Spleen (tissue), 11 donors: ENCODE measurements around the gene FTSJ3. TPM values are rescaled to one million over a fixed set of nuclear protein-coding genes. Genes with fewer than 3 reads are reported as not detected.

Experiments used
- DNase-seq: peaks from one replicate; pipeline ENCODE4 v3.0.0-alpha.2; 2020
- H3K27ac ChIP-seq, 8 donors: fragments of 200-600 bp; sonication (generic) in 7 of 8; 1 replicate in 4 of 8; 2 replicates in 4 of 8; pipeline versions ENCODE4 v1.5.0 to v1.8.0; 2016 to 2021; ENCODE audit warnings: inconsistent platforms in 4 of 8, mild to moderate bottlenecking in 4 of 8, moderate library complexity in 1 of 8
- H3K27me3 ChIP-seq, 7 donors: fragments of 200-600 bp; sonication (generic) in 6 of 7; replicated peaks in 1 of 7; 1 replicate in 4 of 7; 2 replicates in 3 of 7; pipeline versions ENCODE4 v1.5.0 to v1.8.0; 2016 to 2021; ENCODE audit warnings: inconsistent platforms in 3 of 7, mild to moderate bottlenecking in 1 of 7
- H3K36me3 ChIP-seq, 6 donors: fragments of 200-600 bp; sonication (generic) in 5 of 6; 1 replicate in 4 of 6; 2 replicates in 2 of 6; pipeline versions ENCODE4 v1.5.0 to v1.8.0; 2016 to 2021; ENCODE audit warnings: inconsistent platforms in 2 of 6
- H3K4me1 ChIP-seq, 6 donors: fragments of 200-600 bp; sonication (generic) in 5 of 6; 1 replicate in 3 of 6; 2 replicates in 3 of 6; pipeline versions ENCODE4 v1.5.0 to v1.8.0; 2016 to 2021; ENCODE audit warnings: inconsistent platforms in 3 of 6
- H3K4me3 ChIP-seq, 8 donors: fragments of 200-600 bp; sonication (generic) in 7 of 8; 1 replicate in 4 of 8; 2 replicates in 4 of 8; pipeline versions ENCODE4 v1.5.0 to v1.8.0; 2016 to 2021; ENCODE audit warnings: inconsistent platforms in 4 of 8, mild to moderate bottlenecking in 4 of 8, moderate library complexity in 2 of 8
- H3K9me3 ChIP-seq, 8 donors: fragments of 200-600 bp; sonication (generic) in 7 of 8; 1 replicate in 4 of 8; 2 replicates in 4 of 8; pipeline versions ENCODE4 v1.5.0 to v1.8.0; 2016 to 2021; ENCODE audit warnings: inconsistent platforms in 4 of 8
- POLR2A ChIP-seq, 3 donors: fragments of 450-650 bp; IDR thresholded peaks; one replicate each; pipeline ENCODE4 v1.5.1; 2017; ENCODE audit warnings: antibody characterized with exemption in 3 of 3, mild to moderate bottlenecking in 1 of 3
- POLR2AphosphoS5 ChIP-seq, 3 donors: sonication (generic); formaldehyde crosslinking; IDR thresholded peaks; one replicate each; pipeline ENCODE4 v1.5.1; 2017; ENCODE audit warnings: antibody characterized with exemption in 3 of 3
- WGBS, 5 donors: extraction: QIAGEN DNeasy Blood & Tissue Kit in 3 of 5; methylation state at CpG; one replicate each; pipeline versions ENCODE4 v1.1.5 to v1.1.7; 2013 to 2018; 5-methylcytosine and 5-hydroxymethylcytosine counted together
- intact Hi-C: fragments of 100-400 bp; cut with DNase I; formaldehyde crosslinking; loops from one replicate; pipeline ENCODE4 v1.15.0; 2023; ENCODE audit warnings: low total_unique reads
- polyA plus RNA-seq, 3 donors: library from polyadenylated mRNA; stranded (reverse); fragments of 200-250 nt; gene quantifications; one replicate each; pipeline ENCODE4 v1.2.1, GENCODE V29; 2013
- total RNA-seq, 7 donors: library from RNA; depleted of rRNA in 3 of 7; stranded (reverse); fragments of >200 nt in 3 of 7; fragmentation: NEBNext Ultra II Directional in 4 of 7; extraction: Animal tissue kit (Norgen Biotek cat#: 25700) in 4 of 7; gene quantifications; one replicate each; pipeline versions ENCODE4 v1.1.0 to v1.2.1, GENCODE V29; 2016 to 2021
- TF ChIP-seq, protein P1 (sequence below), 11 experiments: fragments of 200-600 bp in 7 of 11; fragments of 450-650 bp in 4 of 11; sonication (generic) in 4 of 11; IDR thresholded peaks in 8 of 11; conservative IDR thresholded peaks in 3 of 11; 1 replicate in 7 of 11; 2 replicates in 4 of 11; pipeline versions ENCODE4 v1.4.0 to v1.8.0; 2016 to 2021; ENCODE audit warnings: antibody characterized with exemption in 11 of 11, inconsistent platforms in 4 of 11, mild to moderate bottlenecking in 1 of 11
- donor health status: healthy with polysubstance abuse.
- donor health status: DM: no; HTN: no; CAD: no; lungs with moderate emphysema.
- donor health status: DM: no; HTN: no; CAD: no.
- donor health status: Bipolar disorder and iron deficiency.
- donor health status: healthy.
- donor health status: DM: no; HTN: no; CAD: no.
- donor health status: DM: yes; HTN: yes; CAD: no.

FTSJ3 gene
- total and polyA plus RNA-seq, 10 donors = 13.5 to 45.7 (median 33.1) TPM

DNA sequence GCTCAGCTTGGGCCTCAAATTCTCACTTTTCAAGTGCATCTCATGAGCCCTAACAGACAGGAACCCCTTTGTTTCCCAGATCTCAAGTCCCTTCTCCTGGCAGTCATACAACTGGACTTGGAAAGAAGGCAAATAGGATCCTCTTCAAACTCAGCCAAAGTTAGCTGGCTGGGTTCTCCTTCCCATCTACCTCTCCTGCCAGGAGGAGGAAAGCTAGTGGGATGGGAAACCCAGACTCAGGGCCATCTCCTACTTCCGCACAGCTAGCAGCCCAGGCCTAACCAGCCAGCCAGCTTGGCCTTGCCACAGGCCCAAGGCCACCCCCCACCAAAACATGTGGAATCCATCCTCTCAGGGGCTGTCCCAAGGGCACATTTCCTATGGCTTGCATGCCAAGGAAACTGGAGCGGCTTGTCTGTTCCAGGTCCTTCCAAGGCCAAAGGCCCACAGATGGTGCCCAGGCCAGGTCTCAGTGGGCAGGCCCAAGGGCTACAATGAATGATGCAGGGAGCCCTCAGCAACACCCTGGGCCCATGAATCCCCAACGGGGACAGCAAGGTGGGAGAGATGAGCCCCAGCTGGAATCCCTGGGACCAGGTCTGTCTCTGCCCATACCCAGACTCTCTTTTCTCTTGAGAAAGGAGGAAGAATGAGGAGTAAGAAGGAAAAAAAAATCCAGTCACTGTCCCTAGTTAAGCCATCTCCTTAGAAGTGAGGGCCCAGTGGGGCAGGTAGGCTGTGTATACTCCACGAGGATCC, 13.3 kb upstream of the FTSJ3 start:
- intact Hi-C loops = no loop called here
- peaks cover 0 to 27% (median 15%) of the 10 kb centered on the region in 6 donors for H3K36me3 ChIP-seq
- peaks cover 0 to 7% (median 0%) of the 10 kb centered on the region in 7 donors for H3K27me3 ChIP-seq
- H3K4me3 ChIP-seq = peak overlapping the region; percentile 60 to 91 (median 84)
- peak overlapping the region; percentile 91 to 97 (median 97) for H3K27ac ChIP-seq
- TF ChIP-seq POLR2AphosphoS5 (IDR thresholded peaks at IDR 0.05) = peak in 2 of 3 donors; percentile 37 to 73
- TF ChIP-seq, protein P1, sequence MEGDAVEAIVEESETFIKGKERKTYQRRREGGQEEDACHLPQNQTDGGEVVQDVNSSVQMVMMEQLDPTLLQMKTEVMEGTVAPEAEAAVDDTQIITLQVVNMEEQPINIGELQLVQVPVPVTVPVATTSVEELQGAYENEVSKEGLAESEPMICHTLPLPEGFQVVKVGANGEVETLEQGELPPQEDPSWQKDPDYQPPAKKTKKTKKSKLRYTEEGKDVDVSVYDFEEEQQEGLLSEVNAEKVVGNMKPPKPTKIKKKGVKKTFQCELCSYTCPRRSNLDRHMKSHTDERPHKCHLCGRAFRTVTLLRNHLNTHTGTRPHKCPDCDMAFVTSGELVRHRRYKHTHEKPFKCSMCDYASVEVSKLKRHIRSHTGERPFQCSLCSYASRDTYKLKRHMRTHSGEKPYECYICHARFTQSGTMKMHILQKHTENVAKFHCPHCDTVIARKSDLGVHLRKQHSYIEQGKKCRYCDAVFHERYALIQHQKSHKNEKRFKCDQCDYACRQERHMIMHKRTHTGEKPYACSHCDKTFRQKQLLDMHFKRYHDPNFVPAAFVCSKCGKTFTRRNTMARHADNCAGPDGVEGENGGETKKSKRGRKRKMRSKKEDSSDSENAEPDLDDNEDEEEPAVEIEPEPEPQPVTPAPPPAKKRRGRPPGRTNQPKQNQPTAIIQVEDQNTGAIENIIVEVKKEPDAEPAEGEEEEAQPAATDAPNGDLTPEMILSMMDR (IDR thresholded peaks at IDR 0.05 in 8 of 11, conservative IDR thresholded peaks at IDR 0.05 in 3 of 11) = no peak
- H3K4me1 ChIP-seq = peaks cover 42 to 85% (median 61%) of the 10 kb centered on the region in 6 donors
- DNase-seq = peak; percentile 76
- whole genome bisulfite sequencing, 5 donors = 39 to 62% (median 53%) methylated on average over 3 to 4 of the region's 4 CpGs
- no peaks in the 10 kb centered on the region for H3K9me3 ChIP-seq

GRCh38 chr17:63838631-63839171, 11.2 kb upstream of the FTSJ3 start:
- Histone ChIP-seq H3K9me3 (no peaks in the 10 kb centered on the region), H3K27me3 (peaks cover 0 to 7% (median 0%) of the 10 kb centered on the region in 7 donors), H3K27ac (peak overlapping the region; percentile 57 to 97 (median 97)), H3K4me3 (peak overlapping the region in 3 of 8 donors; percentile 15 to 91 (median 89)), H3K36me3 (peaks cover 7 to 48% (median 34%) of the 10 kb centered on the region in 6 donors), H3K4me1 (peaks cover 43 to 92% (median 65%) of the 10 kb centered on the region in 6 donors)
- TF ChIP-seq, protein P1 (IDR thresholded peaks at IDR 0.05 in 8 of 11, conservative IDR thresholded peaks at IDR 0.05 in 3 of 11) = no peak
- peak in 1 of 3 donors; percentile 4 for TF ChIP-seq POLR2A (IDR thresholded peaks at IDR 0.05)
- TF ChIP-seq POLR2AphosphoS5 (IDR thresholded peaks at IDR 0.05) = peak; percentile 66 to 74 (median 73)
- intact Hi-C loops = no loop called here
- peak; percentile 75 for DNase-seq
- WGBS, 5 donors = 41 to 48% (median 42%) methylated on average over 6 to 7 of the region's 7 CpGs

DNA sequence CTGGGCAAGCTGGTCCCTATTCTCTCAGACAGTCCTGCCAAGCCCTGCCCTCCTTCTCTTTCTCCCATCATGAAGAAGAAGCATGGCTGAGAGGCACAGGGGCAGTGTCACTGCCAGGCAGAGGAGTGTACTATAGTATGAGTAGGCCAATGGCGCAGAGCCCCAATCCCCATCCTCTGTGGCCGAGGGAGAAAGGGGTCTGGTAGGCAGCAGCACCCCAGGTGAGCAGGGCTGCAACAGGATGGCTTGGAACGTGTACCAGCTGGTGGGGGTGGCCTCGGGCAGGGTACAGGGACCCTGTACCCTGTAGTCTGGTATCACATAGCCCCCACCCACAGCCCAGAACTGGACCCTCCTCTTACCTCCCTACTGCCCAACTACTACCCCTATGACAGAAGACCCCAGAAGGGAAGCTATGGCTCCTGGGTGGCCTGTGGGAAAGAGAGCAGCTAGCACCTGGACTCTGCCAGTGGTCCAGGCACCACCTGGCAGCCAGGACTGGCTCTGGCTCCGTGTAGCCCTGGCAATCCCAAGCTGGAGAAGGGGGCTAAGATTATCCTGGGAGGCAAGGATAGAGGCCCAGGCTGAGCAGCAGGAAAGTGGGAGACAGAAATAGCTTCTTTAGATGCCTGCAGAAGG, 10.6 kb upstream of the FTSJ3 start:
- TF ChIP-seq, protein P1 (IDR thresholded peaks at IDR 0.05 in 8 of 11, conservative IDR thresholded peaks at IDR 0.05 in 3 of 11) = no peak
- TF ChIP-seq POLR2A (IDR thresholded peaks at IDR 0.05) = no peak
- TF ChIP-seq POLR2AphosphoS5 (IDR thresholded peaks at IDR 0.05) = no peak
- H3K4me3 ChIP-seq = peak overlapping the region in 1 of 8 donors; percentile 91
- 83 to 89% (median 85%) methylated on average over 5 of the region's 5 CpGs for WGBS, 5 donors
- peaks cover 7 to 54% (median 41%) of the 10 kb centered on the region in 6 donors for H3K36me3 ChIP-seq
- peak overlapping the region in 6 of 8 donors; percentile 38 to 97 (median 97) for H3K27ac ChIP-seq
- intact Hi-C loops = no loop called here
- peaks cover 43 to 88% (median 62%) of the 10 kb centered on the region in 6 donors for H3K4me1 ChIP-seq
- peaks cover 0 to 7% (median 0%) of the 10 kb centered on the region in 7 donors for H3K27me3 ChIP-seq
- peak; percentile 67 for DNase-seq
- no peaks in the 10 kb centered on the region for H3K9me3 ChIP-seq
